Vagina (tissue), 2 donors: ENCODE results near the gene BAHD1.

Experiments used
- CTCF ChIP-seq, 3 experiments: fragments of 450-650 bp in 2 of 3; fragments of 200-600 bp in 1 of 3; sonication (generic) in 1 of 3; IDR thresholded peaks; one replicate each; pipeline ENCODE4 v1.5.1; 2017 to 2019; ENCODE audit warnings: antibody characterized with exemption in 3 of 3, mild to moderate bottlenecking in 2 of 3, moderate library complexity in 2 of 3
- POLR2A ChIP-seq, 2 donors: fragments of 450-650 bp; IDR thresholded peaks; one replicate each; pipeline ENCODE4 v1.6.1; 2017; ENCODE audit warnings: antibody characterized with exemption in 2 of 2, mild to moderate bottlenecking in 2 of 2, moderate library complexity in 2 of 2
- POLR2AphosphoS5 ChIP-seq, 2 donors: sonication (generic); formaldehyde crosslinking; IDR thresholded peaks; one replicate each; pipeline ENCODE4 v1.9.0; 2017; ENCODE audit warnings: antibody characterized with exemption in 2 of 2, mild to moderate bottlenecking in 2 of 2, low read depth in 1 of 2; ENCODE audit not compliant: insufficient read depth in 1 of 2

GRCh38 chr15:40499931-40500330 lies 59.2 kb downstream of the BAHD1 start:
- TF ChIP-seq CTCF (IDR thresholded peaks at IDR 0.05) (no peak), POLR2A (IDR thresholded peaks at IDR 0.05) (no peak), POLR2AphosphoS5 (IDR thresholded peaks at IDR 0.05; ENCODE audit: insufficient read depth in 1 of 2, low read depth in 1 of 2) (no peak)
